H4 (cell line): ENCODE measurements around the gene STAT5B. TPM values are rescaled to one million over a fixed set of nuclear protein-coding genes. Genes with fewer than 3 reads are reported as not detected.
"Not testable (repeated sequence)": the region's sequence is repeated elsewhere in the genome, so short reads cannot be mapped to it uniquely, and the experiment has no call there.

Experiments
- DNase-seq: peaks from one replicate; pipeline ENCODE4 v3.0.0-alpha.2; 2015; ENCODE audit warnings: low spot score
- total RNA-seq: library from RNA; depleted of rRNA; stranded (reverse); fragments of >200 nt; shearing (Covaris generic); gene quantifications from 2 replicates; pipeline ENCODE4 v1.2.3, GENCODE V29; 2014

The STAT5B gene
- total RNA-seq, 1 experiment from 2014 or later, result 13.7 TPM

DNA sequence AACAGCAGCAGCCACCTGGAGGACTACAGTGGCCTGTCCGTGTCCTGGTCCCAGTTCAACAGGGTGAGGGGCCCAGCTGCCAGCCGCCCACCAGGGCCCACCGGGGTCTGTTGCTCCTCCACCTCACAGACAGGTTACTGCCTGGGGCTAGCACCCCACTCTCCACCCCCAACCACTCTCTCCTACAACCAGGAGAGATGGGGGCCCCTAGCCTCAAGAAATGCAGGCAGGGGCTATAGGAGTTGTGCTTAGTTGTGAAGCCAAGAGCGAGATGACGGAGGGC lies 30.1 kb upstream of the STAT5B start:
- DNase-seq, result no peak

GRCh38 chr17:42305543-42306384 lies 29.6 kb upstream of the STAT5B start:
- no peak for DNase-seq

GRCh38 chr17:42305031-42305330 lies 28.8 kb upstream of the STAT5B start:
- DNase-seq, result not testable (repeated sequence)

DNA sequence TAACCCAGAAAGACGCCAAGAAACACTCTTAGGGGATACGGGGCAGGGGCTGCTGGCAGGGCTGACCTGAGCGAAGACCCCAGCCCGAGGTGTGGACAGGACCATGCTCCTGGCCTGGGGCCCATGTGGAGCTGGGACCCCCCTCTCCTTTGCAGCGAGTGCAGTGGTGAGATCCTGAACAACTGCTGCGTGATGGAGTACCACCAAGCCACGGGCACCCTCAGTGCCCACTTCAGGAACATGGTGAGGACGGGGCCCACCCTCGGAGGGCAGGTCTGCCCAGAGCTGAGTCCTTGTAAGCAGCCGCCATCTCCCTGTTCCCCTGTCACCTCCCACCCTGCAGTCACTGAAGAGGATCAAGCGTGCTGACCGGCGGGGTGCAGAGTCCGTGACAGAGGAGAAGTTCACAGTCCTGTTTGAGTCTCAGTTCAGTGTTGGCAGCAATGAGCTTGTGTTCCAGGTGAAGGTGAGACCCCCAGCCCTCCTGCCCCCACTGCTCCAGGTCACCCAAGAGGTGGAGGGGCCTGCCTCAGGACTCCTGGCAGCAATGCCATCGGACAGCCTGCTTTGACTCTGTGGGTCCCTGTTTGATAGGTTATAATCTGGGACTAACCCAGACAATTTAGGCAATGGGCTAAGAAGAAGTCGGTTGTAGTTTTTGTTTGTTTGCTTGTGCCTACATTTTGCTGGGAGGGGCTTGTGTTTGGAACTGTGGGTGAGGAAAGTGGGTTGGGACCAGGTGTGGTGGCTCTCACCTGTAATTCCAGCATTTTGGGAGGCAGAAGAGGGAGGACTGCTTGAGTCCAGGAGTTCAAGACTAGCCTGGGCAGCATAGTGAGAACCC lies 28.2 kb upstream of the STAT5B start:
- no peak for DNase-seq

DNA sequence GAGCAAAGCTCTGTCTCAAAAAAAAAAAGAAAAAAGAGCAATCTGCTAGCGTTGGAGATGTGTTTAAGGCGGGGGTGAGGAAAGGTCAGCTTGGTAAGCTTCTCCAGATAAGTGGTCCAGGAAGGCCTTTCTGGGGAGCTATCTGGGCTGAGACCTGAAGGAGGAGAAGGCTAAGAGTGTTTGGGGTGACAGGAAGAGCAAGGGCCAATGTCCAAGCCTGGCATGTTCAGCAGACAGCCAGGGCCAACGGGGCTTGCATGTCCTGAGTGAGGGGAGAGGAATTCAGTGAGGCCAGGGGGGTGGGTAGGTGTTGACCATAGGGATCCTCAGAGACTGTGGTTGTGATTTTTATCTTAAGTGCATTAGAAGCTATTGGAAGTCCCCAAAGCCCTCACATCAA lies 27.5 kb upstream of the STAT5B start:
- no peak for DNase-seq

- DNase-seq, result no peak
Observed at GRCh38 chr17:42301022-42301421, 24.8 kb upstream of the STAT5B start.

DNA sequence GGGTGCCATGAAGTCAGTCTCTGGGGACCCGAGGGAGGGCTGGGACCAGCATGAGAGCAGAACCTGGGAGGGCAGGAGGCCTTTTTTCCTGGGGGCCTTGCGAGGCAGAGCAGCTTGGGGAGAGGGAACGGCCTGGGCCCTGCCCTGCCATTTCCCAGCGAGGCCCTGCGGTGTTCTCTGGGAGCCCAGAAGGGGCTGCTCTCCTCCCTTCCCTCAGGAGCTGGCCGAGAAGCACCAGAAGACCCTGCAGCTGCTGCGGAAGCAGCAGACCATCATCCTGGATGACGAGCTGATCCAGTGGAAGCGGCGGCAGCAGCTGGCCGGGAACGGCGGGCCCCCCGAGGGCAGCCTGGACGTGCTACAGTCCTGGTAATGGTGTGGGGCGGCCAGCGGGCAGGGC lies 23.7 kb upstream of the STAT5B start:
- not testable (repeated sequence) for DNase-seq

GRCh38 chr17:42299361-42299760 lies 23.2 kb upstream of the STAT5B start:
- not testable (repeated sequence) for DNase-seq

DNA sequence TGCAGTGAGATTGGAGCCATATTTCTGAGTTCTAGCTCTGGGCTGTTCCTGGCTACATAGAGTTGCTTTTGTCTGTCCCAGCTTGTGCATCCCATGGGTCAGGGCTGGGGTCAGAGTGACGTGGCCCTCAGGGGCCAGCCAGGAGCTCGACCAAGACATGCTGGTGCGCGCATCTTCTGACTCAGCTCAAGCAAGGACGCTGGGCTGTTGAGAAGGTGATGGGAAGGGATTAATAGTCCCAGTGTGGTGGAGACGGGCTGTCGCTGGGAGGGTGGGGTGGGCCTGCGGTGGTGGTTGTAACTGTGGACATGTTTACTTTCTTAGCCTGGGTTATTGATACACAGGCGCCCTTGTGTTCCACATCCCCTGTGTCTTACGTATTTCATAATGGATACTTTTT lies 21.6 kb upstream of the STAT5B start:
- not testable (repeated sequence) for DNase-seq

- no peak for DNase-seq
Observed at GRCh38 chr17:42296012-42296411, 19.8 kb upstream of the STAT5B start.

DNA sequence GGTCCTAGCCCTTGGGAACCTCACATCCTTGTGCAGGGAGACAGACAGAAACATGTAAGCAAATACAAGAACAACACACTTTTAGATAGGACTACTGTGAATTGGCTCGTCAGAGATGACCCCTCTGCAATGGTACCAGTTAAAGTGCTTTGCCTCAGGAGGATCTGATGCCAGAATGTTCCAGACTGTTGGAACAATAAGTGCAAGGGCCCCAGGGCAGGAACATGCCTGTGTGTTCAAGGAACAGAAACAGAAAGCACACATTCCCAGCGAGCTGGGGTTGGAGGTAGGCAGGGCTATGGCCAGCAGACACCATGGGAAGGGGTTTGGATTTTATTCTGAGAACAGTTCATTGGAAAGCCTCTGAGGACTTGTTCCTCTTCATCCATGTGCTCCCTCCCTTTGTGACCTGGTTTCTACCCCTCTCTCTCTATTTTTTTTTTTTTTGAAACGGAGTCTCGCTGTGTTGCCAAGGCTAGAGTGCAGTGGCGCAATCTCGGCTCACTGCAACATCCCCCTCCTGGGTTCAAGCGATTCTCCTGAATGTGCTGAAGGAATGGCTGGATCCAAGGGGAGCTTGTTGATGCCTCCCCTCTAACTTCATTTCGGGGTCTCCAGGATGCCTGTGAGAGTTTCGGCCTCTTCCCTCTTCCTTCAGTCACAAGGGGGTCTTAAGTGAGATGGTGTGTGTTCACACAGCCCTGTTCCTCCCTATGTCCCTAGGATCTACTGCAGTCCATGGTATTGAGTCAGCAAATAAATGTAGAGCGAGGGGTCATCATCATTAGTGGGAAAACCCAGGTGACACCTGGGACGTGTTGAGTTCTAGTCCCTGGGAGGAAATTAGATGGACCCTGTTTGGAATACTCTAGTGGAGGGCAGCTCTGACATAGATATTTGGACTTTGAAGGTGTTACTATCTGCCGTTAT lies 18.5 kb upstream of the STAT5B start:
- DNase-seq, result no peak

DNA sequence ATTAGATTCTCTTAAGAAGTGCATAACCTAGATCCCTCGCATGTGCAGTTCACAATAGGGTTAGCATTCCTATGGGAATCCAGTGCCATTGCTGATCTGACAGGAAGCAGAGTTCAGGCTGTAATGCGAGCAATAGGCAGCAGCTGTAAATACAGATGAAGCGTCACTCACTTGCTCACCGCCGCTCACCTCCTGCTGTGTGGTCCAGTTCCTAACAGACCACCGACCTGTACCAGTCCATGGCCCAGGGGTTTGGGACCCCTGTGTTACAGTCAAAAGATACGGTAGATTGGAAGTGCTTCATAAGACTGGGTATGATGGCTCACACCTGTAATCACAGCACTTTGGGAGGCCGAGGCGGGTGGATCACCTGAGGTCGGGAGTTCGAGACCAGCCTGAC lies 14.9 kb upstream of the STAT5B start:
- no peak for DNase-seq

- DNase-seq, result no peak
Observed at GRCh38 chr17:42290577-42290976, 14.4 kb upstream of the STAT5B start.

DNA sequence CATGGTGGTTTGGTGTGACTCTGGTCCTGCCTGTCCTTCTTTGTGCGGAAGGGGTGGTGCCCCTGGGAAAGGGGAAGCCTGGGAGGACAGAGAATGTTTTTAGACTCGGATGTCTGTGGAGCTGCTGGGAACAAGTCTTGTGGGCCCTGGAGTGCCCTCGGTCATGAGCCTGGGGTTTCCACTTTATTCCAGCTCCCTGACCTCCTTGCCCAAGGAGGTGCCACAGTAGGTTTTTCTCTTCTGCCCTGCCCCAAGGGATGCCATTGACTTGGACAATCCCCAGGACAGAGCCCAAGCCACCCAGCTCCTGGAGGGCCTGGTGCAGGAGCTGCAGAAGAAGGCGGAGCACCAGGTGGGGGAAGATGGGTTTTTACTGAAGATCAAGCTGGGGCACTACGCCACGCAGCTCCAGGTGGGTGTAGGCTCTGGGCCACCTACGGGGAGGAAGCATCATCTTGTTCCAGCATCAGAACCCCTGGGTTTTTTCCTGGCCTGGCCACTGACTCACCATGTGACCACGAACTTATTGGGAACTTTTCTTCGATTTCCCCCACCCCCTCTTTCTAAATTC lies 13.5 kb upstream of the STAT5B start:
- no peak for DNase-seq

DNA sequence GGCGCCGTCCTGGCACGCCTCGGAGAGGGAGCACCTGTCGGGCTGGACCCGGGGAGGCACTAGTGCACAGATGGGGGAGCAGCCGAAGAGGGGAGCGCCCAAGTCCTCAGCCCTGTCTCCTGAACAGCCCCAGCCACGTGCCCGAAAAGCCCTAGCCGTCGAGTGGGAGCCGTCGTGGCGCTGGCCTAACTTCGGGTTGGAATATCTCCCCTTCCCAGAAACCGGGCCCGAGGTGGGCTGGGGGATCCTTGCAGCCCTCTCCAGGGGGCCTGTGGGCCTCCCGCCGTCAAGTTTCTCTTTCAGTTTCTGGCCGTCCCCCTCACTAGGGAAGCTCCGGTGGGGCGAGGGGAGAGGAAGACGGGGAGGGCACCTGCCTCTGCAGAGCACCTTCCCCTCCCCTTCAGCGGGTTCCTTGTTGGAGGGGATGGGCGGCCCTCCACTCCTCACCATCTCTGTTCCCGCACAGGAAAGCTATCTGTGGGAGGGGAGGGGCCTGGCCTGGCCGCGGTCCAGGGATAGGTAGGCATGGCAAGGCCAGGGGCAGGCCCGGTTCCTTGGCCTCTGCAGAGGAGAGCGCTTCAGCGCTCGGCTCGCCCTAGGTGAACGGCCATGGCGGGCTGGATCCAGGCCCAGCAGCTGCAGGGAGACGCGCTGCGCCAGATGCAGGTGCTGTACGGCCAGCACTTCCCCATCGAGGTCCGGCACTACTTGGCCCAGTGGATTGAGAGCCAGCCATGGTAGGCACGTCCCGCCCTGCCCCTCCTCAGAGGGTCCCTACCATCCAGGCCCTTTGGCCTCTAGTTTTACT lies 12.8 kb upstream of the STAT5B start:
- DNase-seq, result no peak

GRCh38 chr17:42287977-42288802 lies 12.0 kb upstream of the STAT5B start, which contains the start of gene STAT5A:
Gene STAT5A (plus strand): TSS chr17:42288498. CDS start chr17:42289412, 914 bp downstream.
- no peak for DNase-seq

DNA sequence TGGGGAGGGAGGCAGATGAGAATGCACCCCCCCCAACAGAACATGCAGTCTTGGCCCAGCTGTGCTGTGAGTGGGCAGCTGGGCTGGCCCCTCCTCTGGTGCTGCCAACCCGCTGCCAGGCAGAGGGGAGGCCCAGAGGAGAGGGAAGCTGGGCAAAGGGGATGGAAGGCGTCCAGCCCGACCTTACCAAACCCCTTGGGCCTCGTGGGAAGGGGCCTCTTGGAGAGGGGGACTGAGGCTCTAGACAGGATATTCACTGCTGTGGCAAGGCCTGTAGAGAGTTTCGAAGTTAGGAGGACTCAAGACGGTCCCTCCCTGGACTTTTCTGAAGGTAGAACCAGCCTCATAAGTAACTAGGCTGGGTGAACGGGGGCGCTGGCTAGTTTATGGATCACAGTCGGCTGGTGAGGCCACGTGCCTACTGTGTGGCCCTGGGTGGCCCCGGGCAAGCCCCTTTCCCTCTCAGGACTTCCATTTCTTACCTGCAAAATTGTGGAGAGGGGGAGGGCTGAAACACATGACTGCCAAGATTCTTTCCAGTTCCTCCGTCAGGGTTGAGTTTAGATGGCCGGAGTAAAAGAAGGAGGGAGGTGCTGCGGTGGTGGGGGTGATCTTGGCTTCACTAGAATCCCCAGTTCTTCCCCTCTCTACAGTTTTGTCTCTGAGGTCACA lies 11.2 kb upstream of the STAT5B start:
- DNase-seq, result no peak

GRCh38 chr17:42286411-42287221 lies 10.4 kb upstream of the STAT5B start:
- no peak for DNase-seq
